HFFc6 (cell line): Measurements from ENCODE around the gene HIRA. TPM values are rescaled to one million over a fixed set of nuclear protein-coding genes. Genes with fewer than 3 reads are reported as not detected.
"Not testable (repeated sequence)": the region's sequence is repeated elsewhere in the genome, so short reads cannot be mapped to it uniquely, and the experiment has no call there.

Source experiments
- DNase-seq: peaks from one replicate; pipeline ENCODE4 v3.0.0-alpha.2; 2018
- H3K27ac Mint-ChIP-seq: 2 replicates; pipeline ENCODE4 v1.8.0; 2020; ENCODE audit warnings: mild to moderate bottlenecking, mixed read lengths
- H3K27me3 Mint-ChIP-seq: 2 replicates; pipeline ENCODE4 v1.8.0; 2021; ENCODE audit warnings: mild to moderate bottlenecking, moderate library complexity, mixed read lengths; ENCODE audit not compliant: insufficient read depth
- H3K36me3 Mint-ChIP-seq: 2 replicates; pipeline ENCODE4 v1.8.0; 2021; ENCODE audit warnings: low read depth, mixed read lengths
- H3K4me1 Mint-ChIP-seq: 2 replicates; pipeline ENCODE4 v1.8.0; 2020; ENCODE audit warnings: low read depth, mixed read lengths
- H3K4me3 Mint-ChIP-seq: 2 replicates; pipeline ENCODE4 v1.8.0; 2020; ENCODE audit warnings: mild to moderate bottlenecking, moderate library complexity, mixed read lengths
- H3K9me3 Mint-ChIP-seq: 2 replicates; pipeline ENCODE4 v1.8.0; 2020; ENCODE audit warnings: mild to moderate bottlenecking, mixed read lengths
- CTCF ChIP-seq: fragments of 200-600 bp; sonication (generic); IDR thresholded peaks from 2 replicates; pipeline ENCODE4 v1.5.0; 2021; ENCODE audit warnings: antibody characterized with exemption, mild to moderate bottlenecking
- total RNA-seq, 6 experiments: library from RNA; stranded (reverse); fragmentation: NEBNext Ultra II Directional; extraction: Animal tissue kit (Norgen Biotek cat#: 25700); gene quantifications; 2 replicates in 1 of 6; 3 replicates in 5 of 6; pipeline ENCODE4 v1.2.3, GENCODE V29; 2021

The HIRA gene
- total RNA-seq, 6 experiments from 2014 or later: 26.6 to 30.8 (median 27.4) TPM

DNA sequence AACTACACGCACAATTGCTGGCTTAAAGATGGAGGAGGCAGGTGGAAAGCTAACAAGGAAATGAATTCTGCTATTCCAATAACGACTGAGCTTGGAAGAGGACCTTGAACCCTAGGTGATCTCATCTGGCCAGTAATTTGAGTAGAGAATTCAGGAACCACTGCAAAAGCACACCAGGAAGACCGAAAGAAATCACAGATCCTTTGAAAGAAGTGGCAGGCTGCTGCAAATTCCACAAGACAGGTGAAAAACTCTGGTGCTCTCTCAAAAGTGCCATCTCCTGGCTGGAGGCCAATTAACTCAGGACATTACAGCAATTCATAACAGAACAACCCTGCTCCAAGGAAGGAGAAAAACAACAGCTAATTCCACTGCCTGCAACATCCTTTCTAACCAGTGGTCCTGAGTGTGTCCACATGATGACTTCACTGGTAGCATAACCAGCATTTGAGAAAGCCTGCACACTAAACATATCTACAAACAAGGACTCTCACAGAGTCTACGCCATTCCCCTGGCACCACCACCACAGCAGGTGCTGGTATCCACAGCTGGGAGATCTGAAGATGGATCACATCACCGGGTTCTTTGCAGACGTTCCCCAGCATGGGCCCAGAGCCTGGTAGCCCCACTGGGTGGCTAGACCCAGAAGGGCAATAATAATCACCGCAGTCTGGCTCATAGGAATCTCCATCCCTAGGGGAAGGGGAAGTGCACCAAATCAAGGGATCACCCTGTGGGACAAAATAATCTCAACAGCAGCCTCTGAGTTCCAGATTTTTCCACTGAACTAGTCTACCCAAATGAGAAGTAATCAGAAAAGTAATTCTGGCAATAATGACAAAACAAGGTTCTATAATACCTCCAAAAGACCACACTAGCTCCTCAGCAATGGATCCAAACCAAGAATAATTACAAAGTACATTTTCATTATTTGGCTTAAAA lies 95.1 kb downstream of the HIRA start:
- TF ChIP-seq CTCF: no peak
- Mint-ChIP-seq H3K4me3 (no peak overlapping the region), H3K27me3 (no peaks in the 10 kb centered on the region; the same call in 1 of the 2 replicates), H3K27ac (no peak overlapping the region), H3K9me3 (peaks cover 12% of the 10 kb centered on the region), H3K36me3 (peaks cover 74% of the 10 kb centered on the region), H3K4me1 (peaks cover 12% of the 10 kb centered on the region)
- DNase-seq: no peak

DNA sequence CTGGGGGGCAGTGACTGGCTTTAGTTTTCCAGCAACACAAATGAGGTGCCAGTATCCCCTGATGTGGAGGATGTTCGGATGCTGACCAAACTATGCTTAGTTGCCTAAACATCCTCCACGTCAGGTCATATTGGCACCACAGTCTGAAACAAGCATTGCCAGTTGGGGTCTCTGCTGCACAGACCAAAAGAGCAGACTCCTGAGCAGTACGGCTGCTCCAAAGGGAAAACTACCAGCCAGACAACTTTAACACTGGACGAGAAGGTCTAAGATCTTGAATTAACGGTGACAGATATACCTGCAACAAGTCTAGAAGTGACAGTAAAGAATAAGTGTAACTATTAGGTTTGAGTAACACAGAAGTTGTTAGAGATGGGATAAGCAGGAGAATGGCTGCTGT lies 99.6 kb downstream of the HIRA start:
- no peak for DNase-seq
- no peaks in the 10 kb centered on the region for H3K4me1 Mint-ChIP-seq
- H3K36me3 Mint-ChIP-seq: peaks cover 66% of the 10 kb centered on the region
- no peaks in the 10 kb centered on the region for H3K9me3 Mint-ChIP-seq
- no peaks in the 10 kb centered on the region; the same call in 1 of the 2 replicates for H3K27me3 Mint-ChIP-seq
- no peak overlapping the region for H3K4me3 Mint-ChIP-seq
- TF ChIP-seq CTCF: no peak
- H3K27ac Mint-ChIP-seq: no peak overlapping the region

DNA sequence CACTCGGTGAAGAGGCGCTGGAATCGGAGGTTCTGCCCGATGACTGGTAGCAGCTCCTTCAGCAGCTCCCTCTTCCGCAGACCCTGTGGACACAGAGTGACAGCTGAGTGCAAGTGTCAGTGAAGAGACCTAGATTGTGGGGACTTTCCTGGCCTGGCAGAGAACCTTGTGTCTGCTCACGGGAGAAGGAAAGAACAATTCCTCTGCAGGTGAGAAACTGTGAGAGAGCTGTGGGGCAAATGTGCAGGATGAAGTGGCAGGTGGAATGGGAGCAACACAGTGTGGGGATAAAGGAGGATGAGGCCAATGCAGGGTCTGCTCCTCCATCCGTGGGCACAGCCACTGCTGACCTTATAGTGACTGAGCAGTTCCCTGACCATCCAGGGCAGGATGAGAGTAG lies 100.1 kb downstream of the HIRA start:
- Mint-ChIP-seq H3K4me1 (no peaks in the 10 kb centered on the region), H3K27ac (no peak overlapping the region), H3K9me3 (no peaks in the 10 kb centered on the region), H3K27me3 (no peaks in the 10 kb centered on the region; the same call in 1 of the 2 replicates), H3K36me3 (peaks cover 61% of the 10 kb centered on the region), H3K4me3 (no peak overlapping the region)
- no peak for DNase-seq
- no peak for TF ChIP-seq CTCF

DNA sequence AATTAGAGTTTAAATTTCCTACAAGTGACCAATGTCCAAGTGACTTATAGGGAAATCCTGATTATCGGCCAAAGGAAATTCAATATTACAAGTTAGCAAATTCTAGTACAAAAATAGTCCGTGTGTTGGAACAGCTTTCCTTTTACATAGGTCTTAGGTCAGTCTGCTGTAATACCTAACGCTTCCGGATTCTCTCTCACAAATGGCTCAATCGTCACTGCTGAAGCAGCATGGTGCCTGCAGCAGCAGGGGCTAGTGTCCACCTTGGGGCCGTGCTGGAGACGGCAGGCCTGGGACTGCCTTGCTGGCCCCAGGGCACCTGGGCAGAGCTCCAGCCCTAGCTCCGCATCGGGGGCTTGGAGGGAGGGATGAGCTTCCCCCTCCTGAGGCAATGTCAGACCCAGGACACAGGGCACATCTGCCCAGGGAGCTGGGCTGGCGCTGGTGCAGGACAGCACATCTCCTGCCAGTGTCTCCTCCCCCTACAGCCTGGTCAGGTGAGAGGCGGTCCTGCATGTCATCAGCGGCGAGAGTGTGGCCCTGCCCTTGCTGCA lies 100.6 kb downstream of the HIRA start:
- Mint-ChIP-seq H3K4me1 (no peaks in the 10 kb centered on the region), H3K36me3 (peaks cover 61% of the 10 kb centered on the region), H3K27ac (no peak overlapping the region), H3K9me3 (no peaks in the 10 kb centered on the region), H3K4me3 (no peak overlapping the region), H3K27me3 (no peaks in the 10 kb centered on the region)
- DNase-seq: no peak
- no peak for TF ChIP-seq CTCF

GRCh38 chr22:19330205-19330604 lies 101.3 kb downstream of the HIRA start:
- not testable (repeated sequence) for H3K4me1 Mint-ChIP-seq, H3K4me3 Mint-ChIP-seq, DNase-seq, H3K27ac Mint-ChIP-seq, H3K27me3 Mint-ChIP-seq, H3K9me3 Mint-ChIP-seq
- H3K36me3 Mint-ChIP-seq: peaks cover 54% of the 10 kb centered on the region

DNA sequence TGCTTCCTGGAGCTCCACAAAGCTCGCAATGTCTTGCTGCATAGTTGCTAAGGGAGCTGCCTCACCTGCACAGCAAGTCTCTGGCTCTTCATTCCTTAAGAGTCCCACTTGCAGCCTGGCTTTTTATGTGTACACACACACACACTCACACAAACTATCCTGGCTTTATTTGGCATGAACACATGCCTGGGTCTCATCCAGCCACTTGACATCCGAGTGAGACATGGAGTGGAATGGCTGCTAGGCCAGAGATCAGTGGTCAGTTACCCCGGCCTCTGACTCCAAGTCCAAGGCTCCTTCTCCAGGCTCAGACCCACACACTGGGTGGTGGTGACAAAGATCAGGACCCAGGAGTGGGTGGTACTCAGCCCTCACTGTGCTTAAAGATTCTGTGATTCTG lies 102.1 kb downstream of the HIRA start:
- H3K27me3 Mint-ChIP-seq: no peaks in the 10 kb centered on the region
- TF ChIP-seq CTCF: no peak
- no peaks in the 10 kb centered on the region for H3K4me1 Mint-ChIP-seq
- peaks cover 49% of the 10 kb centered on the region for H3K36me3 Mint-ChIP-seq
- DNase-seq: no peak
- H3K4me3 Mint-ChIP-seq: no peak overlapping the region
- H3K27ac Mint-ChIP-seq: no peak overlapping the region
- H3K9me3 Mint-ChIP-seq: no peaks in the 10 kb centered on the region
